Breast epithelium (tissue), 4 donors: ENCODE results near the gene PCK2. TPM values are rescaled to one million over a fixed set of nuclear protein-coding genes. Genes with fewer than 3 reads are reported as not detected.
A peak's percentile ranks its signal among the peaks of the same experiment; 100 is the strongest.

ENCODE experiments used
- DNase-seq, 2 donors: peaks; one replicate each; pipeline ENCODE4 v3.0.0-alpha.2; 2019; ENCODE audit warnings: low spot score in 2 of 2
- H3K27ac ChIP-seq, 2 donors: fragments of 200-600 bp; sonication (generic) in 1 of 2; one replicate each; pipeline ENCODE4 v1.5.1; 2016 to 2019; ENCODE audit warnings: mild to moderate bottlenecking in 1 of 2
- H3K27me3 ChIP-seq, 2 donors: fragments of 200-600 bp; sonication (generic) in 1 of 2; one replicate each; pipeline versions ENCODE4 v1.5.1 to v1.6.0; 2017 to 2019; ENCODE audit warnings: control low read depth in 1 of 2, mild to moderate bottlenecking in 1 of 2
- H3K36me3 ChIP-seq: fragments of 200-600 bp; one replicate; pipeline ENCODE4 v1.5.1; 2019
- H3K4me1 ChIP-seq, 2 donors: fragments of 200-600 bp; sonication (generic); one replicate each; pipeline ENCODE4 v1.5.1; 2016 to 2019; ENCODE audit warnings: control low read depth in 1 of 2
- H3K4me3 ChIP-seq, 3 donors: fragments of 200-600 bp; sonication (generic); 1 replicate in 2 of 3; 2 replicates in 1 of 3; pipeline ENCODE4 v1.5.1; 2016 to 2019; ENCODE audit warnings: mild to moderate bottlenecking in 3 of 3, moderate library complexity in 2 of 3
- H3K9me3 ChIP-seq, 2 donors: fragments of 200-600 bp; sonication (generic) in 1 of 2; one replicate each; pipeline ENCODE4 v1.5.1; 2016 to 2019; ENCODE audit warnings: control low read depth in 1 of 2
- POLR2A ChIP-seq: fragments of 450-650 bp; IDR thresholded peaks from one replicate; pipeline ENCODE4 v1.6.1; 2016; ENCODE audit warnings: antibody characterized with exemption, mild to moderate bottlenecking, moderate library complexity
- POLR2AphosphoS5 ChIP-seq, 3 donors: sonication (generic); formaldehyde crosslinking; IDR thresholded peaks; one replicate each; pipeline ENCODE4 v1.6.1; 2017; ENCODE audit warnings: antibody characterized with exemption in 3 of 3
- intact Hi-C: fragments of 100-400 bp; cut with DNase I; formaldehyde crosslinking; loops from one replicate; pipeline ENCODE4 v1.15.1; 2023; ENCODE audit warnings: low total_unique reads
- total RNA-seq, 3 donors: library from RNA; depleted of rRNA; stranded (reverse); fragments of >200 nt; gene quantifications; one replicate each; pipeline ENCODE4 v1.1.0, GENCODE V29; 2016
- TF ChIP-seq, protein P1 (sequence below), 3 donors: fragments of 450-650 bp; IDR thresholded peaks; one replicate each; pipeline ENCODE4 v1.5.1; 2016 to 2017; ENCODE audit warnings: antibody characterized with exemption in 3 of 3, mild to moderate bottlenecking in 3 of 3, moderate library complexity in 3 of 3

The PCK2 gene
- total RNA-seq, 3 donors from 2014 or later: 20.5 to 51.5 (median 24.3) TPM

DNA sequence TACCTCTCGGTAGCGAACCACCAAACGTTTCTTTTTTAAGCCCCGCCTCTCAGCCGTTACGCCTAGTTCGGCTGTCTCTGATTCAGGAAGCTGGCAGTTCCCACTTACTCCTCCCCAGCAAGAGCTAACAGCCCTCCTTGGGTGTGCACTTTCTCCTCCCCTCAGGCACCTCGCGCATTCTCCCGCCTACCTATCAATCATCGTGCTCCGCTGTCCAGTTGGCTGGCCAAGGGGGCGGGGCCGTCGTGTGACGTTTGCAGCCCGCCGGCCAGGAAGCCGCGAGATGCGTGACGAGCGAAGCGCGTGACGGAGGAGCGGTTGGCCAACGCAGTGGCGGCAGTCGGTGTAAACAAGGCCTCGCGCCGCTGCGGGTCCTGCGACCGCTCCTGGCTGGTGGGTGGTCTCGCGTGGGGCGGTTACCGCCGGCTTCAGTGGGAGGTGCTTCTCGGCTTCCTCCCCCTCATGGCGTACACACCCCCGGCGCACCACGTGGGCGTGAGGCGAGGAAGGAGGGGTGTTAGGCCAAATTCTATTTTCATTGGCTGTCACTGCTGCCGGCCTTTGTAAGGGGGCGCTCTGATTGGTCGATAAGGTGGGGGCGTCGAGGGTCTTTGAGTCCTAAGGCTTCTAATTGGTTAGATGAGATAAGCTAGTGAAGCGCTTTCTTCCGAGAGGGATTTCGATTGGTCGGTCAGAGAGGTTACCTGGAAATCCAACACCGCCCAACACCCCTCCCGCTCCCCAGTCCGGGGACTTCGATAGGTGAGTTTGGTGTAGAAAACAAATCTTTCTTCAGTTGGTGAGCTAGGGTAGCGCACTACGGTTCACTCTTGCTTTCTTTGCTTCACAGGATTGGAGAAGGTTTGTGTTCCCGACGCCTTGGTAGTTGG, 20.7 kb downstream of the PCK2 start, which contains the start of the genes DCAF11 and NRL:
Gene DCAF11, plus strand, starts transcription at position 246 of the 890 bp plus-strand sequence. CDS start 818 bp downstream, outside the sequence.
Gene NRL, minus strand, starts transcription at position 418 of the 890 bp plus-strand sequence. CDS start 32,101 bp downstream, outside the sequence.
- intact Hi-C loops: no loop called here
- TF ChIP-seq POLR2AphosphoS5 (IDR thresholded peaks at IDR 0.05) (peak; percentile 92 to 98 (median 93)), POLR2A (peak; percentile 14)
- TF ChIP-seq, protein P1, sequence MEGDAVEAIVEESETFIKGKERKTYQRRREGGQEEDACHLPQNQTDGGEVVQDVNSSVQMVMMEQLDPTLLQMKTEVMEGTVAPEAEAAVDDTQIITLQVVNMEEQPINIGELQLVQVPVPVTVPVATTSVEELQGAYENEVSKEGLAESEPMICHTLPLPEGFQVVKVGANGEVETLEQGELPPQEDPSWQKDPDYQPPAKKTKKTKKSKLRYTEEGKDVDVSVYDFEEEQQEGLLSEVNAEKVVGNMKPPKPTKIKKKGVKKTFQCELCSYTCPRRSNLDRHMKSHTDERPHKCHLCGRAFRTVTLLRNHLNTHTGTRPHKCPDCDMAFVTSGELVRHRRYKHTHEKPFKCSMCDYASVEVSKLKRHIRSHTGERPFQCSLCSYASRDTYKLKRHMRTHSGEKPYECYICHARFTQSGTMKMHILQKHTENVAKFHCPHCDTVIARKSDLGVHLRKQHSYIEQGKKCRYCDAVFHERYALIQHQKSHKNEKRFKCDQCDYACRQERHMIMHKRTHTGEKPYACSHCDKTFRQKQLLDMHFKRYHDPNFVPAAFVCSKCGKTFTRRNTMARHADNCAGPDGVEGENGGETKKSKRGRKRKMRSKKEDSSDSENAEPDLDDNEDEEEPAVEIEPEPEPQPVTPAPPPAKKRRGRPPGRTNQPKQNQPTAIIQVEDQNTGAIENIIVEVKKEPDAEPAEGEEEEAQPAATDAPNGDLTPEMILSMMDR (IDR thresholded peaks at IDR 0.05): no peak

DNA sequence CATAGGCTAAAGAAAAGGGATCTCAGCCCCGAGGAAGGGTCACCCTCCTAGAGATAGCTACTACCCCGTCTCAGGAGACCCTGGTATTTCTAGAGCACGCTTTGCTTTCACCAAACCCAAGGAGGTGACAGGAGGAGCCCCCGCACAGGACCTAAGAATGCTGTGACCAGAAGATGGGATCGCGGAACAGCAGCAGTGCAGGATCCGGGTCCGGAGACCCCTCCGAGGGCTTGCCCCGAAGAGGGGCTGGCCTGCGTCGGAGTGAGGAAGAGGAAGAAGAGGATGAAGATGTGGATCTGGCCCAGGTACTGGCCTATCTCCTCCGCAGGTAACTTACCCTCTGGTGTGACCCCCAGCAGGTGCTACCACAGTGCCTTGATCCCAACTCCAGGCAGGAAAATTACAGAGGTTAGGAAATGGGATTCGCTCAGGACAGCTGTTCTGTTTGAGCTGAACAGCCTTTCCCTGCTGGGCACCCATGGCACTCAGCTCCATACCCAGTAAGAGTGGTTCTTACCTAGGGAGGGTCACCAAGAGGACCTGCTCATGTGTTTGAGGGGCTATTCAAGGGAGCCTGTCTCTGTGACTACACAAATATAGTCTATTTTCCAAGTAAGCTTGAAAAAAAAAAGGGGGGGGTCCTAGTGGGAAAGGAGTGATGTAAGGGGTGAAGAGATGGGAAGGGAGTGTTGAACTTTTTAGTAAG, 21.5 kb downstream of the PCK2 start:
- no peak for TF ChIP-seq POLR2A
- TF ChIP-seq, protein P1 (IDR thresholded peaks at IDR 0.05): no peak
- intact Hi-C loops: no loop called here

More for the DNA sequence above, 20.7 kb downstream of the PCK2 start, which contains the start of the genes DCAF11 and NRL:
- Histone ChIP-seq H3K27ac (peak within 1 kb of the TSS; percentile 98 to 99), H3K9me3 (no peaks in the 10 kb centered on the region), H3K4me1 (peaks cover 4 to 13% of the 10 kb centered on the region in 2 donors), H3K27me3 (no peaks in the 10 kb centered on the region), H3K36me3 (no peaks in the 10 kb centered on the region), H3K4me3 (peak within 1 kb of the TSS; percentile 64 to 74 (median 74))
- DNase-seq: peak; percentile 99

DNA sequence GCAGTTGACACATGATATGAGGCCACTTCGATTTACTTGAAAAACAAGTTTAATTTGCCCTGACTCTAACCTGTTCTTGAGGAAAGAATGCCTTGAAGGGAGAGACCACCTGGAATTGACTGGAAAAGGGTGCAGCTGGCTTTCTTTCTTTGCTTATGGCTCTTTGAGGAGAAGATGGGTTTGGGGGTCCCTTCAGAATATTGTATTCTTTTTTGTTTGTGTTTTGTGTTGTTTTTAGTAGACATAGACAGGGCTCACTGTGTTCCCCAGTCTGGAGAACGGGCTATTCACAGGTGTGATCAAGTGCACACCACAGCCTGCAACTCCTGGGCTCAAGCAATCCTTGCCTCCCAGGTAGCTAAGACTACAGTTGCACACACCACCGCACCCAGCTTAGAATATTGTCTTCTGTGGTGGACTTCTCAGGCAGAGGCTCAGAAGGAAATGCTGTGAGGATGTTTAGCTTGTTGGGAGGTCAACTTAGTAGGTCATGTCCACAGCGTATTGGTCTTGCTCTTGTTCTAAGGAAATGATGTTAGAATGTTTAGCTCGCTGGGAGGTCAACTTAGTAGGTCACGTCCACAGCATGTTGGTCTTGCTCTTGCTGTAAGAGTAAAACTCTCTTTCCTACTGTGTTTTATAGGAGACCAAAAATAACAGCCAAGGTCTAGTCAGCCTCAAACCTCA, 22.2 kb downstream of the PCK2 start:
- Histone ChIP-seq H3K27me3 (no peaks in the 10 kb centered on the region), H3K4me3 (peak overlapping the region in 2 of 3 donors; percentile 74), H3K9me3 (no peaks in the 10 kb centered on the region), H3K27ac (peak overlapping the region in 1 of 2 donors; percentile 99), H3K4me1 (peaks cover 4 to 13% of the 10 kb centered on the region in 2 donors), H3K36me3 (no peaks in the 10 kb centered on the region)
- TF ChIP-seq POLR2A (no peak), POLR2AphosphoS5 (IDR thresholded peaks at IDR 0.05) (no peak)
- TF ChIP-seq, protein P1 (IDR thresholded peaks at IDR 0.05): no peak
- no peak for DNase-seq
- intact Hi-C loops: no loop called here

More for the DNA sequence above, 21.5 kb downstream of the PCK2 start:
- H3K4me1 ChIP-seq: peaks cover 4 to 13% of the 10 kb centered on the region in 2 donors
- peak overlapping the region; percentile 98 to 99 for H3K27ac ChIP-seq
- H3K36me3 ChIP-seq: no peaks in the 10 kb centered on the region
- H3K27me3 ChIP-seq: no peaks in the 10 kb centered on the region
- H3K4me3 ChIP-seq: peak overlapping the region; percentile 64 to 74 (median 74)
- DNase-seq: peak in 1 of 2 donors; percentile 45
- H3K9me3 ChIP-seq: no peaks in the 10 kb centered on the region

DNA sequence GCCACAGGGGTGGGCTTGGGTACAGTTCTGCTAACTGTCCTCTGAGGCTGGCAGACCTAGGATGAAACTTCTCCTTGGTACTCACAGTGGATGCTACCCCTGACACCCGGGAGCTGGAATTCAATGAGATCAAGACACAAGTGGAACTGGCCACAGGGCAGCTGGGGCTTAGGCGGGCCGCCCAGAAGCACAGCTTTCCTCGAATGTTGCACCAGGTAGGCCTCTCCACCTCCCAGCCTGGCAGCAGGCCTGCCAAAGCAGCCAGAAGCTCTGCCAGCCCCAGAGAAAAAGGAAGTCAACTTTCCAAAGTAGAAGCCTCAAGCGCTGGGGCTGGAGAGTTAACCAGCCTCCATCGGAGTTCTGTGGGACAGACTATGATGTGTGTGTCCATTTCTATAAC, 23.1 kb downstream of the PCK2 start:
- H3K4me3 ChIP-seq: no peak overlapping the region
- H3K27ac ChIP-seq: no peak overlapping the region
- no peaks in the 10 kb centered on the region for H3K9me3 ChIP-seq
- intact Hi-C loops: no loop called here
- H3K36me3 ChIP-seq: no peaks in the 10 kb centered on the region
- TF ChIP-seq POLR2AphosphoS5 (IDR thresholded peaks at IDR 0.05) (no peak), POLR2A (no peak)
- TF ChIP-seq, protein P1 (IDR thresholded peaks at IDR 0.05): no peak
- H3K4me1 ChIP-seq: peaks cover 4 to 13% of the 10 kb centered on the region in 2 donors
- no peak for DNase-seq
- no peaks in the 10 kb centered on the region for H3K27me3 ChIP-seq
